ENCODE data around the gene CD59. TPM values are rescaled to one million over a fixed set of nuclear protein-coding genes. Genes with fewer than 3 reads are reported as not detected.
A peak's percentile ranks its signal among the peaks of the same experiment; 100 is the strongest.

The CD59 gene
- total RNA-seq, 1 donor = 345 TPM

GRCh38 chr11:33773987-33774735 is 37.9 kb upstream of the CD59 start, which contains the start of gene FBXO3:
Gene FBXO3 (minus strand): TSS chr11:33774520. CDS start chr11:33774497, 23 bp downstream.
- Histone ChIP-seq H3K27ac (ENCODE audit: low read depth, low read length) (peak within 1 kb of the TSS; percentile 56), H3K27me3 (ENCODE audit: insufficient read depth, low read length) (no peaks in the 10 kb centered on the region), H2AFZ (ENCODE audit: low read length) (peak within 1 kb of the TSS; percentile 90), H3K4me2 (ENCODE audit: insufficient read depth, low read length) (peak within 1 kb of the TSS; percentile 93), H3K36me3 (ENCODE audit: insufficient read depth, low read length) (peaks cover 2% of the 10 kb centered on the region), H3K4me1 (ENCODE audit: insufficient read depth, low read length) (peaks cover 25% of the 10 kb centered on the region), H3K79me2 (ENCODE audit: insufficient read depth, low read length) (peaks cover 34% of the 10 kb centered on the region), H3K9me3 (ENCODE audit: low read depth, low read length) (no peaks in the 10 kb centered on the region), H4K20me1 (ENCODE audit: insufficient read depth, low read length) (peaks cover 24% of the 10 kb centered on the region), H3K4me3 (ENCODE audit: insufficient read depth, low read length) (peak within 1 kb of the TSS; percentile 94)
- DNase-seq (ENCODE audit: insufficient read length, low spot score, missing footprints) = peak; percentile 97
- no peak for TF ChIP-seq CTCF (IDR thresholded peaks at IDR 0.05; ENCODE audit: extremely low read depth, low read depth, low read length)

GRCh38 chr11:33773404-33773986 is 37.3 kb upstream of the CD59 start:
- no peaks in the 10 kb centered on the region for H3K27me3 ChIP-seq (ENCODE audit: insufficient read depth, low read length)
- H2AFZ ChIP-seq (ENCODE audit: low read length) = peak overlapping the region; percentile 85
- H3K79me2 ChIP-seq (ENCODE audit: insufficient read depth, low read length) = peaks cover 34% of the 10 kb centered on the region
- H3K4me3 ChIP-seq (ENCODE audit: insufficient read depth, low read length) = peak overlapping the region; percentile 94
- DNase-seq (ENCODE audit: insufficient read length, low spot score, missing footprints) = peak; percentile 53
- H3K27ac ChIP-seq (ENCODE audit: low read depth, low read length) = peak overlapping the region; percentile 56
- H3K4me1 ChIP-seq (ENCODE audit: insufficient read depth, low read length) = peaks cover 19% of the 10 kb centered on the region
- H3K9me3 ChIP-seq (ENCODE audit: low read depth, low read length) = no peaks in the 10 kb centered on the region
- TF ChIP-seq CTCF (IDR thresholded peaks at IDR 0.05; ENCODE audit: extremely low read depth, low read depth, low read length) = no peak
- H4K20me1 ChIP-seq (ENCODE audit: insufficient read depth, low read length) = peaks cover 24% of the 10 kb centered on the region
- H3K36me3 ChIP-seq (ENCODE audit: insufficient read depth, low read length) = peaks cover 2% of the 10 kb centered on the region
- H3K4me2 ChIP-seq (ENCODE audit: insufficient read depth, low read length) = peak overlapping the region; percentile 91

GRCh38 chr11:33772870-33773269 is 36.6 kb upstream of the CD59 start:
- Histone ChIP-seq H3K4me3 (ENCODE audit: insufficient read depth, low read length) (no peak overlapping the region), H3K4me2 (ENCODE audit: insufficient read depth, low read length) (peak overlapping the region; percentile 91), H3K79me2 (ENCODE audit: insufficient read depth, low read length) (peaks cover 34% of the 10 kb centered on the region), H3K4me1 (ENCODE audit: insufficient read depth, low read length) (peaks cover 14% of the 10 kb centered on the region), H3K27ac (ENCODE audit: low read depth, low read length) (no peak overlapping the region), H3K27me3 (ENCODE audit: insufficient read depth, low read length) (no peaks in the 10 kb centered on the region), H3K9me3 (ENCODE audit: low read depth, low read length) (no peaks in the 10 kb centered on the region), H2AFZ (ENCODE audit: low read length) (no peak overlapping the region), H3K36me3 (ENCODE audit: insufficient read depth, low read length) (peaks cover 4% of the 10 kb centered on the region), H4K20me1 (ENCODE audit: insufficient read depth, low read length) (peaks cover 24% of the 10 kb centered on the region)
- no peak for TF ChIP-seq CTCF (IDR thresholded peaks at IDR 0.05; ENCODE audit: extremely low read depth, low read depth, low read length)
- no peak for DNase-seq (ENCODE audit: insufficient read length, low spot score, missing footprints)

GRCh38 chr11:33772300-33772699 is 36.1 kb upstream of the CD59 start:
- H3K4me3 ChIP-seq (ENCODE audit: insufficient read depth, low read length) = no peak overlapping the region
- peaks cover 24% of the 10 kb centered on the region for H4K20me1 ChIP-seq (ENCODE audit: insufficient read depth, low read length)
- no peak overlapping the region for H3K4me2 ChIP-seq (ENCODE audit: insufficient read depth, low read length)
- peak; percentile 77 for DNase-seq (ENCODE audit: insufficient read length, low spot score, missing footprints)
- no peak overlapping the region for H2AFZ ChIP-seq (ENCODE audit: low read length)
- no peaks in the 10 kb centered on the region for H3K9me3 ChIP-seq (ENCODE audit: low read depth, low read length)
- peaks cover 14% of the 10 kb centered on the region for H3K4me1 ChIP-seq (ENCODE audit: insufficient read depth, low read length)
- peaks cover 9% of the 10 kb centered on the region for H3K36me3 ChIP-seq (ENCODE audit: insufficient read depth, low read length)
- no peaks in the 10 kb centered on the region for H3K27me3 ChIP-seq (ENCODE audit: insufficient read depth, low read length)
- peaks cover 34% of the 10 kb centered on the region for H3K79me2 ChIP-seq (ENCODE audit: insufficient read depth, low read length)
- no peak for TF ChIP-seq CTCF (IDR thresholded peaks at IDR 0.05; ENCODE audit: extremely low read depth, low read depth, low read length)
- H3K27ac ChIP-seq (ENCODE audit: low read depth, low read length) = no peak overlapping the region
